ENCODE data around the gene LCA5. TPM values are rescaled to one million over a fixed set of nuclear protein-coding genes. Genes with fewer than 3 reads are reported as not detected.

LCA5 gene
- total RNA-seq, 1 experiment from 2014 or later = 2.3 TPM

DNA sequence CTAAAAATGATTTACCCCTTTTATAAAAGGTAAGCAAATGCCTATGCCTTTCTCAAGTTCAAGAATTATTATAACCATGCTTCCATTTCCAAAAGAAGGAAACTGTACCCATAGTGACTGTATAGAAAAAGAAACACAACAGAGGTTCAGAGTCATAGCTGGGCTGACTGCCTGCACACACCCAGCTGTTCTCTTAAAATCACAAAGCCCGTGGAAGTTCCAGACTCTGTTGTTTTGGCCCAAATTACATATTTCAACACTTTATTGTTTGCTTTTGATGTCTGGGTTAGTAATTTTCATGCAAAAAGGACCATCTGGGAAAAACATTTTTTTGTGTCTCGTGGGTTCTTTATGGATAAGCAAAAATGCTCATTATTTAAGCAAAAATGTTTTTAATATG lies 99.2 kb downstream of the LCA5 start:
- no peak overlapping the region for H3K9ac ChIP-seq (ENCODE audit: extremely low read depth, insufficient read length, low read length)
- no peak overlapping the region for H3K27ac ChIP-seq (ENCODE audit: insufficient read length, low read depth, low read length)
- H3K23me2 ChIP-seq (ENCODE audit: insufficient read length, low read depth, low read length, poor library complexity, severe bottlenecking) = no peaks in the 10 kb centered on the region
- H3K79me1 ChIP-seq (ENCODE audit: insufficient read depth, low read depth, low read length, poor library complexity, severe bottlenecking) = no peaks in the 10 kb centered on the region
- no peak for DNase-seq
- no peak overlapping the region for H2BK120ac ChIP-seq (ENCODE audit: low read depth, low read length, poor library complexity, severe bottlenecking)
- no peaks in the 10 kb centered on the region for H3K4me1 ChIP-seq (ENCODE audit: insufficient read depth, low read length)
- Mint-ChIP-seq H3K4me1 (no peaks in the 10 kb centered on the region), H3K27ac (no peak overlapping the region), H3K27me3 (ENCODE audit: low read depth) (no peaks in the 10 kb centered on the region), H3K9me3 (peaks cover 12 to 13% of the 10 kb centered on the region in 2 experiments), H3K36me3 (ENCODE audit: insufficient read depth in 1 of 3, low read depth in 3 of 3) (peaks cover 8 to 14% (median 12%) of the 10 kb centered on the region in 3 experiments; a peak in 6 of 7 replicates), H3K4me3 (no peak overlapping the region)
- no peak overlapping the region for H2BK15ac ChIP-seq (ENCODE audit: low read depth, low read length)
- no peak overlapping the region for H3T11ph ChIP-seq (ENCODE audit: low read length)
- TF ChIP-seq, protein P1, sequence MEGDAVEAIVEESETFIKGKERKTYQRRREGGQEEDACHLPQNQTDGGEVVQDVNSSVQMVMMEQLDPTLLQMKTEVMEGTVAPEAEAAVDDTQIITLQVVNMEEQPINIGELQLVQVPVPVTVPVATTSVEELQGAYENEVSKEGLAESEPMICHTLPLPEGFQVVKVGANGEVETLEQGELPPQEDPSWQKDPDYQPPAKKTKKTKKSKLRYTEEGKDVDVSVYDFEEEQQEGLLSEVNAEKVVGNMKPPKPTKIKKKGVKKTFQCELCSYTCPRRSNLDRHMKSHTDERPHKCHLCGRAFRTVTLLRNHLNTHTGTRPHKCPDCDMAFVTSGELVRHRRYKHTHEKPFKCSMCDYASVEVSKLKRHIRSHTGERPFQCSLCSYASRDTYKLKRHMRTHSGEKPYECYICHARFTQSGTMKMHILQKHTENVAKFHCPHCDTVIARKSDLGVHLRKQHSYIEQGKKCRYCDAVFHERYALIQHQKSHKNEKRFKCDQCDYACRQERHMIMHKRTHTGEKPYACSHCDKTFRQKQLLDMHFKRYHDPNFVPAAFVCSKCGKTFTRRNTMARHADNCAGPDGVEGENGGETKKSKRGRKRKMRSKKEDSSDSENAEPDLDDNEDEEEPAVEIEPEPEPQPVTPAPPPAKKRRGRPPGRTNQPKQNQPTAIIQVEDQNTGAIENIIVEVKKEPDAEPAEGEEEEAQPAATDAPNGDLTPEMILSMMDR (conservative IDR thresholded peaks at IDR 0.05) = no peak
- H3K9me3 ChIP-seq (ENCODE audit: control insufficient read depth, low read depth, low read length) = no peaks in the 10 kb centered on the region
- no peak overlapping the region for H4K5ac ChIP-seq (ENCODE audit: insufficient read length, low read depth, low read length)
- no peak overlapping the region for H4K8ac ChIP-seq (replicated peaks; ENCODE audit: insufficient read length, low read depth, low read length)
- H3K4ac ChIP-seq (ENCODE audit: low read depth, low read length) = no peak overlapping the region
- no peak overlapping the region for H3K4me2 ChIP-seq (ENCODE audit: insufficient read depth, insufficient read length, low read length)
- no peak overlapping the region for H2BK20ac ChIP-seq (ENCODE audit: low read depth, low read length, poor library complexity, severe bottlenecking)
- no peaks in the 10 kb centered on the region for H3K27me3 ChIP-seq (ENCODE audit: insufficient read depth, low read length)
- H3K18ac ChIP-seq (ENCODE audit: insufficient read length, low read depth, low read length) = no peak overlapping the region
- no peak overlapping the region for H4K91ac ChIP-seq (ENCODE audit: insufficient read length, low read depth, low read length)
- no peak overlapping the region for H2AFZ ChIP-seq (ENCODE audit: low read length)
- H3K79me2 ChIP-seq (ENCODE audit: insufficient read depth, low read length) = no peaks in the 10 kb centered on the region
- no CpG with 5 or more reads among the region's 2 CpGs for WGBS (ENCODE audit: extremely low coverage, insufficient read length, low lambda C conversion rate)
- H3K23ac ChIP-seq (ENCODE audit: insufficient read length, low read depth, low read length) = no peak overlapping the region
- H4K20me1 ChIP-seq (ENCODE audit: control insufficient read depth, insufficient read depth, insufficient read length) = no peaks in the 10 kb centered on the region
- no peak overlapping the region for H3K56ac ChIP-seq (ENCODE audit: insufficient read length, low read depth, low read length)
- H3K14ac ChIP-seq (ENCODE audit: insufficient read depth, low read length) = no peak overlapping the region
- no peak overlapping the region for H2BK12ac ChIP-seq (ENCODE audit: insufficient read length, low read depth, low read length)
- no peak overlapping the region for H2BK5ac ChIP-seq (ENCODE audit: insufficient read length, low read length)
- no peak overlapping the region for H2AK5ac ChIP-seq (ENCODE audit: insufficient read length, low read length)
